ENCODE measurements around the gene KDM2A. TPM values are rescaled to one million over a fixed set of nuclear protein-coding genes. Genes with fewer than 3 reads are reported as not detected.

KDM2A gene
- polyA plus RNA-seq (2011; rRNA removed): 42.8 and 48.0 TPM in 2 replicates
- 34.5 and 41.2 TPM in 2 replicates for polyA plus RNA-seq (2012; cell fraction: cytosol; rRNA removed)
- polyA plus RNA-seq (2012; cell fraction: nucleus; rRNA removed): 120 and 122 TPM in 2 replicates
- polyA plus RNA-seq (2017; fragmentation: RNase III; extraction: RNeasy Plus Mini Kit Qiagen cat#74134 plus additional on column Dnase treatment): 34.5 TPM in 3 replicates
- polyA minus RNA-seq (2011; rRNA and poly(A)+ RNA removed): 89.4 and 97.8 TPM in 2 replicates

DNA sequence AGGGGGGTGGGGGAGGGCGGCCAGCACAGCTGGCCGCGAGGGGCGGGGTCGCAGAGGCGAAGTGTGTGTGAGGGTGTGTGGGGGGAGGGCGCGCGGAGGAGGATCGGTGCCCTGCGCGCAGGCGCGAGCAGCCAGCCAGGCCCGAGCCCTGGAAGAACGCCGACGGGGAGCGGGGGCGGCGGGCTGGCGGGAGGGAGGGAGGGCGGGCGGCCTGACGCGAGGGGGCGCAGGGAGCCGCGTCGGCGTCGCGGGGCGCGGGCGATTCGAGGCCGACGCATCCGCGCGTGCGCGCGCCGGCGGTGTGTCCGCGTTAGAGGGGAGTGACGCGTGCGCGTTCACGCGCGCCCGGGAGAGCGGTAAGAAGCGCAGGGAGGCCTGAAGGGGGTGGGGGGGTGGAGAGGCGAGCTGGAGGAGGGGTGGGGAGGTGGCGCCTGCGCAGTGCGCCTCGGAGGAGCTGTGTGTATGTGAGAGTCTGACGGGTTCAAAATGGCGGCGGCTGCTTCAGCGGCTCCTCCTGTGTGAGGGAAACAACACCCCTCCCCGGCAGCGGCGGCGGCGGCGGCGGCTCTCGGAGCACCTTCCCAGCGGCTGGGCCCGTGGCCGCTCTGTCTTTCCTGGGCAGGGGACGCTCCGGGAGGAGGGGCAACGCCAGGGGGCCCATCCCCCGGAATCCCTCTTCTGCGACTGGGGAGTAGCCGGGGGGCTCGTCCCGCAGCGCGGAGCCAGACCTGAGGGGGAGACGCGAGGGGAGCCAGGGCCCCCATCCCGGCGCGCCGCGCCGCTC lies at the start of gene KDM2A:
KDM2A (plus strand) TSS at position 463 of the 784 bp plus-strand sequence. CDS start 2,054 bp downstream, outside the sequence.
- peaks cover 39% of the 10 kb centered on the region for H3K4me1 ChIP-seq
- peak within 1 kb of the TSS; percentile 99 for H3K4me2 ChIP-seq
- peak within 1 kb of the TSS; percentile 86 for H3K4me3 ChIP-seq
- H3K27ac ChIP-seq: peak within 1 kb of the TSS; percentile 99 to 100
- FAIRE-seq (no peak), DNase-seq (ENCODE audit: low read depth in 1 of 2, low spot score in 1 of 2) (peak; percentile 99 to 100), ATAC-seq (peak; percentile 75 to 85)
- H3K9me3 ChIP-seq: no peaks in the 10 kb centered on the region
- 0% methylated on average over 8 of the region's 97 CpGs for WGBS (ENCODE audit: missing lambda C conversion rate)
- CTCF ChIA-PET: interaction anchor here (0.6 to 4.2 kb wide), 22 partner anchors 9 to 257 kb away, joined by 3 to 17 read pairs (median 4); no protein-coding TSS in a partner anchor
- POLR2A ChIA-PET: interaction anchor here (0.6 to 1.7 kb wide), 9 partner anchors 10 to 255 kb away, joined by 3 to 4 read pairs (median 3); partner anchors contain the start of gene CLCF1
- TF ChIP-seq CBX2 (IDR thresholded peaks at IDR 0.05; ENCODE audit: borderline replicate concordance, low read depth) (no peak), JUN (IDR thresholded peaks at IDR 0.05) (peak; percentile 45 to 67; a peak in 3 of 5 replicates), HES2 (IDR thresholded peaks at IDR 0.05) (no peak), MAFK (IDR thresholded peaks at IDR 0.05; ENCODE audit: partially characterized antibody) (no peak), FOSB (CRISPR knock-in tag; IDR thresholded peaks at IDR 0.05) (no peak), SREBF2 (IDR thresholded peaks at IDR 0.05) (no peak), CHD2 (IDR thresholded peaks at IDR 0.05; ENCODE audit: low read length, partially characterized antibody) (no peak), MAZ (IDR thresholded peaks at IDR 0.05; ENCODE audit: borderline replicate concordance, low read depth, low read length) (peak; percentile 45; the same call in 1 of the 2 replicates), TP53 (CRISPR knock-in tag; IDR thresholded peaks at IDR 0.05) (no peak), RARB (CRISPR knock-in tag; IDR thresholded peaks at IDR 0.05) (no peak), ZSCAN20 (CRISPR knock-in tag; IDR thresholded peaks at IDR 0.05) (no peak), FOSL2 (IDR thresholded peaks at IDR 0.05) (no peak), FOSL2 (CRISPR knock-in tag; IDR thresholded peaks at IDR 0.05) (no peak), ELK1 (IDR thresholded peaks at IDR 0.05; ENCODE audit: low read depth, low read length) (no peak), PBX3 (IDR thresholded peaks at IDR 0.05) (no peak), NPAS2 (CRISPR knock-in tag; IDR thresholded peaks at IDR 0.05; ENCODE audit: borderline replicate concordance) (no peak), CBX8 (IDR thresholded peaks at IDR 0.05) (no peak), NFE2L2 (conservative IDR thresholded peaks at IDR 0.05; ENCODE audit: low read length) (no peak), RAD21 (conservative IDR thresholded peaks at IDR 0.05 in 1 of 2, IDR thresholded peaks at IDR 0.05 in 1 of 2) (peak; percentile 7 to 59; a peak in 3 of 5 replicates), HDAC2 (IDR thresholded peaks at IDR 0.05) (no peak), EHMT2 (IDR thresholded peaks at IDR 0.05; ENCODE audit: low read depth) (no peak), HOXA7 (CRISPR knock-in tag; IDR thresholded peaks at IDR 0.05) (no peak), TFCP2L1 (CRISPR knock-in tag; IDR thresholded peaks at IDR 0.05) (no peak), POLR2AphosphoS2 (conservative IDR thresholded peaks at IDR 0.05; ENCODE audit: low read length) (no peak), MAX (IDR thresholded peaks at IDR 0.05) (peak; percentile 40), ESRRA (IDR thresholded peaks at IDR 0.05; ENCODE audit: borderline replicate concordance, low read length) (no peak), ZC3H11A (IDR thresholded peaks at IDR 0.05) (no peak), E2F6 (IDR thresholded peaks at IDR 0.05; ENCODE audit: borderline replicate concordance, low read depth) (no peak; the same call in 1 of the 2 replicates), NR3C1 (IDR thresholded peaks at IDR 0.05) (no peak)
- TF ChIP-seq, protein P1, sequence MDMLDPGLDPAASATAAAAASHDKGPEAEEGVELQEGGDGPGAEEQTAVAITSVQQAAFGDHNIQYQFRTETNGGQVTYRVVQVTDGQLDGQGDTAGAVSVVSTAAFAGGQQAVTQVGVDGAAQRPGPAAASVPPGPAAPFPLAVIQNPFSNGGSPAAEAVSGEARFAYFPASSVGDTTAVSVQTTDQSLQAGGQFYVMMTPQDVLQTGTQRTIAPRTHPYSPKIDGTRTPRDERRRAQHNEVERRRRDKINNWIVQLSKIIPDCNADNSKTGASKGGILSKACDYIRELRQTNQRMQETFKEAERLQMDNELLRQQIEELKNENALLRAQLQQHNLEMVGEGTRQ (IDR thresholded peaks at IDR 0.05): no peak
- TF ChIP-seq, protein P2, sequence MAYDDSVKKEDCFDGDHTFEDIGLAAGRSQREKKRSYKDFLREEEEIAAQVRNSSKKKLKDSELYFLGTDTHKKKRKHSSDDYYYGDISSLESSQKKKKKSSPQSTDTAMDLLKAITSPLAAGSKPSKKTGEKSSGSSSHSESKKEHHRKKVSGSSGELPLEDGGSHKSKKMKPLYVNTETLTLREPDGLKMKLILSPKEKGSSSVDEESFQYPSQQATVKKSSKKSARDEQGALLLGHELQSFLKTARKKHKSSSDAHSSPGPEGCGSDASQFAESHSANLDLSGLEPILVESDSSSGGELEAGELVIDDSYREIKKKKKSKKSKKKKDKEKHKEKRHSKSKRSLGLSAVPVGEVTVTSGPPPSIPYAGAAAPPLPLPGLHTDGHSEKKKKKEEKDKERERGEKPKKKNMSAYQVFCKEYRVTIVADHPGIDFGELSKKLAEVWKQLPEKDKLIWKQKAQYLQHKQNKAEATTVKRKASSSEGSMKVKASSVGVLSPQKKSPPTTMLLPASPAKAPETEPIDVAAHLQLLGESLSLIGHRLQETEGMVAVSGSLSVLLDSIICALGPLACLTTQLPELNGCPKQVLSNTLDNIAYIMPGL (CRISPR knock-in tag; IDR thresholded peaks at IDR 0.05; ENCODE audit: borderline replicate concordance): no peak
- TF ChIP-seq, protein P3, sequence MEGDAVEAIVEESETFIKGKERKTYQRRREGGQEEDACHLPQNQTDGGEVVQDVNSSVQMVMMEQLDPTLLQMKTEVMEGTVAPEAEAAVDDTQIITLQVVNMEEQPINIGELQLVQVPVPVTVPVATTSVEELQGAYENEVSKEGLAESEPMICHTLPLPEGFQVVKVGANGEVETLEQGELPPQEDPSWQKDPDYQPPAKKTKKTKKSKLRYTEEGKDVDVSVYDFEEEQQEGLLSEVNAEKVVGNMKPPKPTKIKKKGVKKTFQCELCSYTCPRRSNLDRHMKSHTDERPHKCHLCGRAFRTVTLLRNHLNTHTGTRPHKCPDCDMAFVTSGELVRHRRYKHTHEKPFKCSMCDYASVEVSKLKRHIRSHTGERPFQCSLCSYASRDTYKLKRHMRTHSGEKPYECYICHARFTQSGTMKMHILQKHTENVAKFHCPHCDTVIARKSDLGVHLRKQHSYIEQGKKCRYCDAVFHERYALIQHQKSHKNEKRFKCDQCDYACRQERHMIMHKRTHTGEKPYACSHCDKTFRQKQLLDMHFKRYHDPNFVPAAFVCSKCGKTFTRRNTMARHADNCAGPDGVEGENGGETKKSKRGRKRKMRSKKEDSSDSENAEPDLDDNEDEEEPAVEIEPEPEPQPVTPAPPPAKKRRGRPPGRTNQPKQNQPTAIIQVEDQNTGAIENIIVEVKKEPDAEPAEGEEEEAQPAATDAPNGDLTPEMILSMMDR (IDR thresholded peaks at IDR 0.05): peak; percentile 38
